ENCODE measurements around the gene MTMR6.

DNA sequence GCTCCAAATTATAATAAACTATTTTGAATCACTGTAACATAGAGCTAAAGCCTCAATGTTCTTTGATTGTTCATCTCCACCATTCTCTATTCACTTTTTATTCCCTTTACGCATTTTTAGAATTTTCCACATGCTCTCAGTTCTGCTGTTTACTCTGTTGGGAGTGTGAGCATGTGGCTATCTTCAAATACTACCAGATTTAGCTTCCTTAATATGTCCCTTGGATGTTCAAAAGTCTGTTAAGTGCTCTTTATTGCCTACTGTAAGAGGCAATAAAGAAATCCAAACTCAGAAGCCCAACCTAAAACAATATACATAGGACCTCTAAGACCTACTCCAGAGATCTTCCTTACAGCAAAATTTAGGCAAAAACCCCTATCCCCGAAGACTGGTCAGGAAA lies 34.5 kb downstream of the MTMR6 start:
- TF ChIP-seq TAF1 (IDR thresholded peaks at IDR 0.05; ENCODE audit: low read depth, low read length) (no peak), POLR2AphosphoS5 (IDR thresholded peaks at IDR 0.05; ENCODE audit: low read depth, low read length) (no peak)
